Prostate gland (tissue), 2 donors: Measurements from ENCODE around the gene COL13A1.

Experiments
- POLR2A ChIP-seq: fragments of 450-650 bp; IDR thresholded peaks from one replicate; pipeline ENCODE4 v1.6.1; 2016; ENCODE audit warnings: antibody characterized with exemption, mild to moderate bottlenecking
- POLR2AphosphoS5 ChIP-seq: sonication (generic); formaldehyde crosslinking; IDR thresholded peaks from one replicate; pipeline ENCODE4 v1.6.1; 2017; ENCODE audit warnings: antibody characterized with exemption
- TF ChIP-seq, protein P1 (sequence below), 4 experiments: fragments of 200-600 bp in 2 of 4; fragments of 450-650 bp in 2 of 4; sonication (generic) in 2 of 4; IDR thresholded peaks; 1 replicate in 3 of 4; 2 replicates in 1 of 4; pipeline ENCODE4 v1.5.1; 2016 to 2019; ENCODE audit warnings: antibody characterized with exemption in 4 of 4, mild to moderate bottlenecking in 2 of 4, moderate library complexity in 2 of 4

- TF ChIP-seq POLR2A, result no peak
- no peak for TF ChIP-seq POLR2AphosphoS5
- TF ChIP-seq, protein P1, sequence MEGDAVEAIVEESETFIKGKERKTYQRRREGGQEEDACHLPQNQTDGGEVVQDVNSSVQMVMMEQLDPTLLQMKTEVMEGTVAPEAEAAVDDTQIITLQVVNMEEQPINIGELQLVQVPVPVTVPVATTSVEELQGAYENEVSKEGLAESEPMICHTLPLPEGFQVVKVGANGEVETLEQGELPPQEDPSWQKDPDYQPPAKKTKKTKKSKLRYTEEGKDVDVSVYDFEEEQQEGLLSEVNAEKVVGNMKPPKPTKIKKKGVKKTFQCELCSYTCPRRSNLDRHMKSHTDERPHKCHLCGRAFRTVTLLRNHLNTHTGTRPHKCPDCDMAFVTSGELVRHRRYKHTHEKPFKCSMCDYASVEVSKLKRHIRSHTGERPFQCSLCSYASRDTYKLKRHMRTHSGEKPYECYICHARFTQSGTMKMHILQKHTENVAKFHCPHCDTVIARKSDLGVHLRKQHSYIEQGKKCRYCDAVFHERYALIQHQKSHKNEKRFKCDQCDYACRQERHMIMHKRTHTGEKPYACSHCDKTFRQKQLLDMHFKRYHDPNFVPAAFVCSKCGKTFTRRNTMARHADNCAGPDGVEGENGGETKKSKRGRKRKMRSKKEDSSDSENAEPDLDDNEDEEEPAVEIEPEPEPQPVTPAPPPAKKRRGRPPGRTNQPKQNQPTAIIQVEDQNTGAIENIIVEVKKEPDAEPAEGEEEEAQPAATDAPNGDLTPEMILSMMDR (IDR thresholded peaks at IDR 0.05), result no peak
Observed at GRCh38 chr10:69819716-69820506, 18.2 kb downstream of the COL13A1 start.
